ENCODE data around the gene GGT6.

- TF ChIP-seq CTCF (IDR thresholded peaks at IDR 0.05) (no peak), POLR2A (IDR thresholded peaks at IDR 0.05) (no peak)
Measured at GRCh38 chr17:4514779-4515178, 45.6 kb downstream of the GGT6 start.
